Activated CD4-positive, alpha-beta memory T cell treated with anti-CD3 and anti-CD28 coated beads, Interleukin-2, amount 10 ng/mL, durations not matched to agents 7 days and 5 days (primary cell): Measurements from ENCODE around the gene HEPACAM. TPM values are rescaled to one million over a fixed set of nuclear protein-coding genes. Genes with fewer than 3 reads are reported as not detected.

ENCODE experiments used
- CTCF ChIA-PET: fragments of 350-600 bp; sonication (Branson Sonifier 250); formaldehyde crosslinking; loops from one replicate; lab custom pipeline; 2021; ENCODE audit warnings: antibody characterized with exemption, inconsistent platforms; lab: Charles Lee
- POLR2A ChIA-PET: fragments of 350-600 bp; sonication (Branson Sonifier 250); formaldehyde crosslinking; loops from one replicate; lab custom pipeline; 2021; ENCODE audit warnings: antibody characterized with exemption; lab: Charles Lee
- DNase-seq: peaks from one replicate; pipeline ENCODE4 v3.0.0-alpha.2; 2020
- H3K27ac Mint-ChIP-seq: one replicate; pipeline ENCODE4 v1.8.0; 2021; ENCODE audit warnings: mild to moderate bottlenecking, mixed read lengths
- H3K27me3 Mint-ChIP-seq: one replicate; pipeline ENCODE4 v1.8.0; 2021; ENCODE audit warnings: mixed read lengths
- H3K36me3 Mint-ChIP-seq: one replicate; pipeline ENCODE4 v1.8.0; 2021; ENCODE audit warnings: low read depth, mixed read lengths
- H3K4me1 Mint-ChIP-seq: one replicate; pipeline ENCODE4 v1.8.0; 2021; ENCODE audit warnings: mixed read lengths
- H3K4me3 Mint-ChIP-seq: one replicate; pipeline ENCODE4 v1.8.0; 2021; ENCODE audit warnings: mild to moderate bottlenecking, mixed read lengths
- H3K9me3 Mint-ChIP-seq: one replicate; pipeline ENCODE4 v1.8.0; 2021; ENCODE audit warnings: mixed read lengths
- total RNA-seq, 2 experiments: library from RNA; stranded (reverse); gene quantifications; one replicate each; pipeline ENCODE4 v1.2.3, GENCODE V29; 2021

Gene HEPACAM
- total RNA-seq, 2 experiments from 2014 or later, result not detected

GRCh38 chr11:124896071-124896750 lies 39.6 kb downstream of the HEPACAM start:
- H3K9me3 Mint-ChIP-seq, result no peaks in the 10 kb centered on the region
- peaks cover 20% of the 10 kb centered on the region for H3K27me3 Mint-ChIP-seq
- CTCF ChIA-PET, result no interaction called here
- no peak overlapping the region for H3K4me3 Mint-ChIP-seq
- POLR2A ChIA-PET, result no interaction called here
- no peaks in the 10 kb centered on the region for H3K36me3 Mint-ChIP-seq
- DNase-seq, result peak; percentile 9
- H3K27ac Mint-ChIP-seq, result no peak overlapping the region
- H3K4me1 Mint-ChIP-seq, result peaks cover 7% of the 10 kb centered on the region

- Mint-ChIP-seq H3K27me3 (peaks cover 14% of the 10 kb centered on the region), H3K27ac (no peak overlapping the region), H3K4me1 (peaks cover 7% of the 10 kb centered on the region), H3K9me3 (no peaks in the 10 kb centered on the region), H3K36me3 (no peaks in the 10 kb centered on the region), H3K4me3 (no peak overlapping the region)
- ChIA-PET CTCF (no interaction called here), POLR2A (no interaction called here)
- no peak for DNase-seq
Observed at GRCh38 chr11:124895471-124895971, 40.3 kb downstream of the HEPACAM start.

- Mint-ChIP-seq H3K4me3 (no peak overlapping the region), H3K9me3 (no peaks in the 10 kb centered on the region), H3K36me3 (no peaks in the 10 kb centered on the region), H3K27ac (no peak overlapping the region), H3K4me1 (peaks cover 7% of the 10 kb centered on the region), H3K27me3 (peaks cover 12% of the 10 kb centered on the region)
- CTCF ChIA-PET, result no interaction called here
- no peak for DNase-seq
- POLR2A ChIA-PET, result no interaction called here
Observed at GRCh38 chr11:124894606-124895430, 41.0 kb downstream of the HEPACAM start.

GRCh38 chr11:124893781-124894401 lies 42.0 kb downstream of the HEPACAM start:
- peaks cover 10% of the 10 kb centered on the region for H3K27me3 Mint-ChIP-seq
- no peaks in the 10 kb centered on the region for H3K9me3 Mint-ChIP-seq
- H3K4me1 Mint-ChIP-seq, result peaks cover 7% of the 10 kb centered on the region
- no peak for DNase-seq
- ChIA-PET POLR2A (no interaction called here), CTCF (no interaction called here)
- H3K4me3 Mint-ChIP-seq, result no peak overlapping the region
- no peaks in the 10 kb centered on the region for H3K36me3 Mint-ChIP-seq
- H3K27ac Mint-ChIP-seq, result no peak overlapping the region

- Mint-ChIP-seq H3K4me3 (no peak overlapping the region), H3K27ac (no peak overlapping the region), H3K27me3 (peaks cover 12% of the 10 kb centered on the region), H3K4me1 (peaks cover 6% of the 10 kb centered on the region), H3K36me3 (no peaks in the 10 kb centered on the region), H3K9me3 (no peaks in the 10 kb centered on the region)
- ChIA-PET POLR2A (no interaction called here), CTCF (no interaction called here)
- no peak for DNase-seq
Observed at GRCh38 chr11:124892750-124893454, 42.9 kb downstream of the HEPACAM start.

GRCh38 chr11:124892146-124892545 lies 43.7 kb downstream of the HEPACAM start:
- ChIA-PET CTCF (interaction anchor here (1.0 kb wide), 1 partner anchor 16 kb away, joined by 3 read pairs; no protein-coding TSS in a partner anchor), POLR2A (no interaction called here)

GRCh38 chr11:124891373-124891861 lies 44.4 kb downstream of the HEPACAM start:
- Mint-ChIP-seq H3K4me1 (no peaks in the 10 kb centered on the region), H3K36me3 (no peaks in the 10 kb centered on the region), H3K27me3 (peaks cover 10% of the 10 kb centered on the region), H3K4me3 (no peak overlapping the region), H3K27ac (no peak overlapping the region), H3K9me3 (no peaks in the 10 kb centered on the region)
- ChIA-PET CTCF (interaction anchor here (1.0 kb wide), 1 partner anchor 15 kb away, joined by 3 read pairs; no protein-coding TSS in a partner anchor), POLR2A (no interaction called here)
- no peak for DNase-seq

More at GRCh38 chr11:124892146-124892545, 43.7 kb downstream of the HEPACAM start:
- Mint-ChIP-seq H3K27me3 (peaks cover 10% of the 10 kb centered on the region), H3K27ac (no peak overlapping the region), H3K4me3 (no peak overlapping the region), H3K4me1 (no peaks in the 10 kb centered on the region), H3K36me3 (no peaks in the 10 kb centered on the region), H3K9me3 (no peaks in the 10 kb centered on the region)
- no peak for DNase-seq

- H3K4me3 Mint-ChIP-seq, result no peak overlapping the region
Observed at GRCh38 chr11:124890683-124891372, 45.0 kb downstream of the HEPACAM start.

GRCh38 chr11:124890151-124890550 lies 45.7 kb downstream of the HEPACAM start:
- CTCF ChIA-PET, result interaction anchor here (1.6 kb wide), 1 partner anchor 14 kb away, joined by 6 read pairs; no protein-coding TSS in a partner anchor
- Mint-ChIP-seq H3K27me3 (peaks cover 13% of the 10 kb centered on the region), H3K27ac (no peak overlapping the region), H3K36me3 (no peaks in the 10 kb centered on the region), H3K9me3 (no peaks in the 10 kb centered on the region), H3K4me1 (no peaks in the 10 kb centered on the region), H3K4me3 (no peak overlapping the region)
- POLR2A ChIA-PET, result no interaction called here
- no peak for DNase-seq

More at GRCh38 chr11:124890683-124891372, 45.0 kb downstream of the HEPACAM start:
- no peak overlapping the region for H3K27ac Mint-ChIP-seq
- no peaks in the 10 kb centered on the region for H3K9me3 Mint-ChIP-seq
- ChIA-PET CTCF (interaction anchor here (1.6 kb wide), 1 partner anchor 14 kb away, joined by 6 read pairs; no protein-coding TSS in a partner anchor), POLR2A (no interaction called here)
- H3K4me1 Mint-ChIP-seq, result no peaks in the 10 kb centered on the region
- no peaks in the 10 kb centered on the region for H3K36me3 Mint-ChIP-seq
- peaks cover 13% of the 10 kb centered on the region for H3K27me3 Mint-ChIP-seq
- DNase-seq, result no peak

GRCh38 chr11:124889191-124890091 lies 46.4 kb downstream of the HEPACAM start:
- Mint-ChIP-seq H3K27ac (no peak overlapping the region), H3K36me3 (no peaks in the 10 kb centered on the region), H3K9me3 (no peaks in the 10 kb centered on the region), H3K27me3 (peaks cover 13% of the 10 kb centered on the region), H3K4me3 (no peak overlapping the region), H3K4me1 (no peaks in the 10 kb centered on the region)
- no peak for DNase-seq
- POLR2A ChIA-PET, result no interaction called here
- CTCF ChIA-PET, result interaction anchor here (1.1 to 1.6 kb wide), 3 partner anchors 13 to 515 kb away, joined by 3 to 6 read pairs (median 6); no protein-coding TSS in a partner anchor

- CTCF ChIA-PET, result interaction anchor here (0.7 to 1.3 kb wide), 2 partner anchors 11 to 277 kb away, joined by 3 to 10 read pairs; partner anchors contain the start of gene PKNOX2
- no peak for DNase-seq
- H3K36me3 Mint-ChIP-seq, result no peaks in the 10 kb centered on the region
- no peaks in the 10 kb centered on the region for H3K9me3 Mint-ChIP-seq
- H3K4me1 Mint-ChIP-seq, result no peaks in the 10 kb centered on the region
- H3K27me3 Mint-ChIP-seq, result peaks cover 13% of the 10 kb centered on the region
- POLR2A ChIA-PET, result no interaction called here
- H3K4me3 Mint-ChIP-seq, result no peak overlapping the region
- H3K27ac Mint-ChIP-seq, result no peak overlapping the region
Observed at GRCh38 chr11:124887667-124888013, 48.2 kb downstream of the HEPACAM start.
